ENCODE data around the gene SPHK1. TPM values are rescaled to one million over a fixed set of nuclear protein-coding genes. Genes with fewer than 3 reads are reported as not detected.

Gene SPHK1
- total RNA-seq, 4 donors from 2014 or later, result 1.3 to 11.6 (median 7.6) TPM

DNA sequence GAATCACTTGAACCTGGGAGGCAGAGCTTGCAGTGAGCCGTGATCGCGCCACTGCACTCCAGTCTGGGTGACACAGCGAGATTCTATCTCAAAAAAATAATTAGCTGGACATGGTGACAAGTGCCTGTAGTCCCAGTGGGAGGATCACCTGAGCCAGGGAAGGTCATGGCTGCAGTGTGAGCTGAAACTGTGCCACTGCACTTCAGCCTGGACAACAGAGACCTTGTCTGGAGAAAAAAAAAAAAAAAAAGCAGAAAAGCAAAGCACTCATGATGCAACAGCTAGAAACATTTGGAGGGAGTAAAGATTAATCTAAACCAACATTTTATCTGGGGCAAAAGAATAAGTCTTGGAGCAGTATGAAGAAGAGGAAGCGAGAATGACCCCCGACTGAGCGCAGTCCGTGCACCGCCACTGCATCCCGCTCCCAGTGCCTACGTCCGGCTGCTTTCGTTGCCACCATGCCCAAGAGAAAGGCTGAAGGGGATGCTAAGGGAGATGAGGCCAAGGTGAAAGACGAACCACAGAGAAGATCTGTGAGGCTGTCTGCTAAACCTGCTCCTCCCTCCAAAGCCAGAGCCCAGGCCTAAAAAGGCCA, 38.9 kb upstream of the SPHK1 start:
- TF ChIP-seq, protein P1, sequence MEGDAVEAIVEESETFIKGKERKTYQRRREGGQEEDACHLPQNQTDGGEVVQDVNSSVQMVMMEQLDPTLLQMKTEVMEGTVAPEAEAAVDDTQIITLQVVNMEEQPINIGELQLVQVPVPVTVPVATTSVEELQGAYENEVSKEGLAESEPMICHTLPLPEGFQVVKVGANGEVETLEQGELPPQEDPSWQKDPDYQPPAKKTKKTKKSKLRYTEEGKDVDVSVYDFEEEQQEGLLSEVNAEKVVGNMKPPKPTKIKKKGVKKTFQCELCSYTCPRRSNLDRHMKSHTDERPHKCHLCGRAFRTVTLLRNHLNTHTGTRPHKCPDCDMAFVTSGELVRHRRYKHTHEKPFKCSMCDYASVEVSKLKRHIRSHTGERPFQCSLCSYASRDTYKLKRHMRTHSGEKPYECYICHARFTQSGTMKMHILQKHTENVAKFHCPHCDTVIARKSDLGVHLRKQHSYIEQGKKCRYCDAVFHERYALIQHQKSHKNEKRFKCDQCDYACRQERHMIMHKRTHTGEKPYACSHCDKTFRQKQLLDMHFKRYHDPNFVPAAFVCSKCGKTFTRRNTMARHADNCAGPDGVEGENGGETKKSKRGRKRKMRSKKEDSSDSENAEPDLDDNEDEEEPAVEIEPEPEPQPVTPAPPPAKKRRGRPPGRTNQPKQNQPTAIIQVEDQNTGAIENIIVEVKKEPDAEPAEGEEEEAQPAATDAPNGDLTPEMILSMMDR (IDR thresholded peaks at IDR 0.05; ENCODE audit: low read depth), result no peak

DNA sequence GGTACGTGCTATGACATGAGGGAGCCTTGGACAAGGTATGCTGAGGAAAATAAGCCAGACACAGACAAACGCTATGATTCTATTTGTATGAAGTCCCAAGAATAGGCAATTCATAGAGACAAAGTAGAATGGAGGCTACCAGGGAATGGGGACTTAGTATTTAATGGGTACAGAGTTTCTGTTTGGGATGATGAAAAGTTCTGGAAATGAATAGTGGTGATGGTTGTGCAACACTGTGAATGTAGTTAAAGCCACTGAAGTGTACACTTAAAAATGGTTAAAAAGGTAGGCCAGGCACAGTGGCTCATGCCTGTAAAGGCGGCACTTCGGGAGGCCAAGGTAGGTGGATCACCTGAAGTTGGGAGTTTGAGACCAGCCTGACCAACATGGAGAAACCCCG, 33.9 kb upstream of the SPHK1 start:
- TF ChIP-seq, protein P1 (IDR thresholded peaks at IDR 0.05; ENCODE audit: low read depth), result no peak

DNA sequence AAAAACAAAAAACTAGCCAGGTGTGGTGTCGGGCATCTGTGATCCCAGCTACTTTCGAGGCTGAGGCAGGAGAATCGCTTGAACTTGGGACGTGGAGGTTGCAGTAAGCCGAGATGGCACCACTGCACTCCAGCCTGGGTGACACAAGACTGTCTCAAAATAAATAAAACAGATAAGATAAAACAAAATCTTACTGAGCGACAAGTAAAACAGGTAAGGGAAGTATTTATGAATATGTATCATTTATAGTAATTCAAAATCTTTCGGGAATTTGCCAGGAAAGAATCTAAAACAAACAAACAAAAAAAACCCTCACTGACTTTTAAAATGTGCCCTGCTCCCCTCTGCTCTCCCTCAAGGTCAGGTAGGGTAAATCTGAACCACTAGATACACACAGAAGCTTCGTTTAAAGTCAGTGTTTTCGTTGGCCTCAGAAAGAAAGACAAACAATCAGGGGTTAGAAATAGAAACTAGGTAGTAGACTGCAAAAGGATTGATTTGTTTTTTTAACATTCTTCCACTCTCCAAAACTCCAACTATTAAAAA, 32.8 kb upstream of the SPHK1 start:
- TF ChIP-seq, protein P1 (IDR thresholded peaks at IDR 0.05; ENCODE audit: low read depth), result no peak

DNA sequence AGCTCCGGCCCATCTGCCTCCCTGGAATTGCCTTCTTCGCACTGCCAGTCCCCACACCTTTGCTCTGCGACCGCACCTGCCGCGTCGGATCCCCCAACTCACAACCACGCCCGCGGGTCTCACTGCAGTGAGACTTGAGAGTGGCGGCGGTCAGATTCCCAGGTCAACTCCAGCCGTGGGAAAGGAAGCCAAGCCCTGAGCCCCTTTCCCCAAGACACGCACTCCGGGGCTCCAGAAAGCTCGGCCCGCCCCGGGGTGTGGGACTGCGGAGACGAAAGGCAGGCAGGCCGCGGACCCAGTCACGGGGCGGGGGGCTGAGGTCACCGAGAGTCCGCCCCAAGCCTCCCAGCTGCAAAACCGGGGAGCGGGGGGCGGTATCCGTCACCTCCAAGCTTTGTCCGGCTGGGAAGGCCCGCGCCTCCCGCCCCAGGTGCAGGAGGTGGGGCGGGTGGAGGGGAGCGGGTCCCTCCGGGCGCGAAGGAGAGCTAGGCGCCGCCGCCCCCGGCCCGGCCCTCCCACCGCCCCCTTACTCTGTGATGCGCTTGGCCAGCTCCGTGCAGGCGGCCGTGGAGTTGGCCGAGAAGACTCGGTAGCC, 31.3 kb upstream of the SPHK1 start:
- TF ChIP-seq, protein P1 (IDR thresholded peaks at IDR 0.05; ENCODE audit: low read depth), result no peak

DNA sequence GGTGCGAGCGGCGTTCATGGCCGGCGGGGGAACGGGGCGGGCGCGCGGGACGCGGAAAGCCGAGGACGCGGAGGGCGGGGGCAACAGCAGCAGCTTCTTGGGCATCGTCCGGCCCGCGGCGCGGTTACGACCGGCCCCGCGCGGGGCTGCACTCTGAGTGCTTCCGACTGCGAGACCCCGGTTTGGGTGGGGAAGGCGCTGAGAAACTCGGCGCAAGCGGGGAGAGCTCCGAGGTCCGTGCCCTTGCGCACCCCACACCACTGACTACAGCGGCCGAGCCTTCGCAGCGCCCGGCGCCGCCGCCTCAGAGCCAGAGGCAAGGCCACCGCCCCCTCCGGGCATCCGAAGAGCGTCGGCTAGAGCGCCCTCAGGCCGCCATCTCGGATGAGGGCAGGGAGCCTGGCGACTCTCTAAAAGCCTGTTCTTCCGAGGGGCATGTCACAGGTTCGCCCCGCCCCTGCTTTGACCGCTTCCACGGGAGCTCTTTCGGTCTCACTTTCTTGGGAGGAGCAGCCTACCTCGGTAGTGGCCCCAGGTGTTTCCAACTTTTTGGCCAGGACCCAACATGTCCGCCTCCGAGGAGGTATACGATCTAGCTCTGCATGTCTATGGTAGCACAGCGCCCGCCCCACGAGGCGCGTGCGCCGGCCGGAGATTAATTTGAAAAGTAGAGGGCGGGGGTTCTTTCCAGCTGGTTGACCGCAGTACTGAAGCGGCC, 30.7 kb upstream of the SPHK1 start, which contains the start of gene PRPSAP1:
PRPSAP1 (minus strand) TSS at position 318 of the 718 bp plus-strand sequence; CDS start at position 105, 213 bp downstream.
- TF ChIP-seq, protein P1 (IDR thresholded peaks at IDR 0.05; ENCODE audit: low read depth), result no peak

DNA sequence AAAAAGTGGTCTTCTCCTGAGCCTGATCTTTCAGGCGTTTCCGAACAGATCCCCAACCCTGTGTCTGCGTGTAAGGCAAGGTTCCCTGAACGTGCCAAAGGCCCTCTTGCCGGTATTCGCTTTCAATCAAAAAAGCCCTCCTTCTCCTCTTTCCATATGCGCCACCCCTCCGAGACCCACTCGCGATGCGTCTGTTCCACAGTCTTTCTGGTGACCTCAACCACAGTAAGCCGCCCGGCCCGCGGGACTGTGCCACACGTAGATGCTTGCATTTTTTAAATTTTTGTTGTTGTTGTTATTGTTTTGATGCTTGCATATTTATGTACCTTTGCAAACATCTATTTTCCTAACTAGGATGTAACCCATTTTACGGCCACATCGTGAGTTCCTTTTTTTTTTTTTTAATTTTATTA, 30.1 kb upstream of the SPHK1 start:
- TF ChIP-seq, protein P1 (IDR thresholded peaks at IDR 0.05; ENCODE audit: low read depth), result no peak

DNA sequence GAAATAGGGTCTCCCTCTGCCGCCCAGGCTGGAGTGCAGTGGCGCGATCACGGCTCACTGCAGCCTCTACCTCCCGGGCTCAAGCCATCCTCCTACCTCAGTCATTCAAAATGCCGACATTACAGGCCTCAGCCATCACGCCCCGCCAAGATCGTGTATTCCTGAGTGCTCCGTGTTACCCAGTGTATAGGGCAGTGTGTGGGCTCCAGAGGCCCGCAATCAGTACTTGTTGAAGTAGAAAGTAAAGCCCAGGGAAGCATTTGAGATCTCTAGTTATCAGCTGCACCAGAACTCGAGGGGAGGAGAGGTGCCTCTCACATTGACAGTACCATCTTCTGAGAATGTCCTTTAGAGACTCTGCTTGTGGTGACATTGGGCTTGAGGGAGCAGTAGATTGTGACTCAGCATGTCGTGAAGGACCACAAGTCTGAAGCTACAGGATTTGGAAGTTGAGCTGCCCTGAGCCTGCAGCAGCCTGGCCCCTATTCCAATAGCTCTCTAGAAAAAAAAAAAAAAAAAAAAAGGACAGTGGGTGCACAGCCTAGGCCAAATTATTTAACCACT, 29.6 kb upstream of the SPHK1 start:
- TF ChIP-seq, protein P1 (IDR thresholded peaks at IDR 0.05; ENCODE audit: low read depth), result no peak
